Measurements from ENCODE around the gene EMSY.

DNA sequence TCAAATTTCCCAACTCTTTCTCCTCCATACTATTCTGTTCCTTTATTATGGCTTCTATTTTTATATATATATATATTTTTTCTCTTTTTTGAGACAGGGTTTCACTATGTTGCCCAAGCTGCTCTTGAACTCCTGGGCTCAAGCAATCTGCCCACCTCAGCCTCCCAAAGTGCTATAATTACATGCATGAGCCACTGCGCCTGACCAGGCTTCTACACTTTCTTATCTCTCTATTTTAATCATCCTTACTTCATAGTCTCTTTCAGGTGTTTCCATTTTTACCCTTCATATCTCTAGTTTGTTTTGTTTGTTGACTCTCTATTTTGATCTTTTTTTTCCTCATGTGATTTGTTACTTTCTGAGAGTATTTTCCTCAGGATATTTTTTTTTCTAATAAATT lies 43.9 kb upstream of the EMSY start:
- no peak for TF ChIP-seq POLR2A (IDR thresholded peaks at IDR 0.05; ENCODE audit: control extremely low read depth in 1 of 2, low read depth in 2 of 2, low read length in 2 of 2)
- TF ChIP-seq, protein P1, sequence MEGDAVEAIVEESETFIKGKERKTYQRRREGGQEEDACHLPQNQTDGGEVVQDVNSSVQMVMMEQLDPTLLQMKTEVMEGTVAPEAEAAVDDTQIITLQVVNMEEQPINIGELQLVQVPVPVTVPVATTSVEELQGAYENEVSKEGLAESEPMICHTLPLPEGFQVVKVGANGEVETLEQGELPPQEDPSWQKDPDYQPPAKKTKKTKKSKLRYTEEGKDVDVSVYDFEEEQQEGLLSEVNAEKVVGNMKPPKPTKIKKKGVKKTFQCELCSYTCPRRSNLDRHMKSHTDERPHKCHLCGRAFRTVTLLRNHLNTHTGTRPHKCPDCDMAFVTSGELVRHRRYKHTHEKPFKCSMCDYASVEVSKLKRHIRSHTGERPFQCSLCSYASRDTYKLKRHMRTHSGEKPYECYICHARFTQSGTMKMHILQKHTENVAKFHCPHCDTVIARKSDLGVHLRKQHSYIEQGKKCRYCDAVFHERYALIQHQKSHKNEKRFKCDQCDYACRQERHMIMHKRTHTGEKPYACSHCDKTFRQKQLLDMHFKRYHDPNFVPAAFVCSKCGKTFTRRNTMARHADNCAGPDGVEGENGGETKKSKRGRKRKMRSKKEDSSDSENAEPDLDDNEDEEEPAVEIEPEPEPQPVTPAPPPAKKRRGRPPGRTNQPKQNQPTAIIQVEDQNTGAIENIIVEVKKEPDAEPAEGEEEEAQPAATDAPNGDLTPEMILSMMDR (IDR thresholded peaks at IDR 0.05; ENCODE audit: control extremely low read depth in 1 of 3, insufficient read depth in 1 of 3, low read depth in 1 of 3, low read length in 3 of 3), result no peak
- no peak for TF ChIP-seq MAFK (IDR thresholded peaks at IDR 0.05; ENCODE audit: low read depth, low read length)
- no peak for TF ChIP-seq CTBP2 (IDR thresholded peaks at IDR 0.05; ENCODE audit: borderline replicate concordance, insufficient read depth, insufficient read length, low read length)
- TF ChIP-seq SP1 (IDR thresholded peaks at IDR 0.05; ENCODE audit: low read depth, low read length), result no peak
- no peak for TF ChIP-seq EP300 (IDR thresholded peaks at IDR 0.05; ENCODE audit: borderline replicate concordance in 1 of 2, low read depth in 2 of 2, low read length in 2 of 2)
- TF ChIP-seq, protein P2, sequence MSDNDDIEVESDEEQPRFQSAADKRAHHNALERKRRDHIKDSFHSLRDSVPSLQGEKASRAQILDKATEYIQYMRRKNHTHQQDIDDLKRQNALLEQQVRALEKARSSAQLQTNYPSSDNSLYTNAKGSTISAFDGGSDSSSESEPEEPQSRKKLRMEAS (IDR thresholded peaks at IDR 0.05), result no peak
- TF ChIP-seq, protein P3, sequence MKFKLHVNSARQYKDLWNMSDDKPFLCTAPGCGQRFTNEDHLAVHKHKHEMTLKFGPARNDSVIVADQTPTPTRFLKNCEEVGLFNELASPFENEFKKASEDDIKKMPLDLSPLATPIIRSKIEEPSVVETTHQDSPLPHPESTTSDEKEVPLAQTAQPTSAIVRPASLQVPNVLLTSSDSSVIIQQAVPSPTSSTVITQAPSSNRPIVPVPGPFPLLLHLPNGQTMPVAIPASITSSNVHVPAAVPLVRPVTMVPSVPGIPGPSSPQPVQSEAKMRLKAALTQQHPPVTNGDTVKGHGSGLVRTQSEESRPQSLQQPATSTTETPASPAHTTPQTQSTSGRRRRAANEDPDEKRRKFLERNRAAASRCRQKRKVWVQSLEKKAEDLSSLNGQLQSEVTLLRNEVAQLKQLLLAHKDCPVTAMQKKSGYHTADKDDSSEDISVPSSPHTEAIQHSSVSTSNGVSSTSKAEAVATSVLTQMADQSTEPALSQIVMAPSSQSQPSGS (IDR thresholded peaks at IDR 0.05; ENCODE audit: low read length), result no peak
- TF ChIP-seq CEBPB (IDR thresholded peaks at IDR 0.05; ENCODE audit: low read depth, low read length), result no peak
- no peak for TF ChIP-seq EZH2 (IDR thresholded peaks at IDR 0.05; ENCODE audit: low read depth, low read length, severe bottlenecking)
